H9 (cell line): Measurements from ENCODE around the gene ANTXR2. TPM values are rescaled to one million over a fixed set of nuclear protein-coding genes. Genes with fewer than 3 reads are reported as not detected.

Source experiments
- DNase-seq: peaks from one replicate; pipeline ENCODE4 v3.0.0-alpha.2; 2017
- H2AFZ ChIP-seq: one replicate; pipeline ENCODE4 v1.6.1; 2013; ENCODE audit warnings: mild to moderate bottlenecking, low read length, control low read depth, moderate library complexity
- H2AK5ac ChIP-seq: 2 replicates; pipeline ENCODE4 v1.6.1; 2013; ENCODE audit warnings: low read length, control low read depth, mixed read lengths; ENCODE audit not compliant: insufficient read length
- H2BK120ac ChIP-seq: one replicate; pipeline ENCODE4 v1.6.1; 2013; ENCODE audit warnings: low read depth, mild to moderate bottlenecking, low read length, control low read depth, inconsistent platforms; ENCODE audit not compliant: poor library complexity, severe bottlenecking
- H2BK12ac ChIP-seq: 2 replicates; pipeline ENCODE4 v1.6.1; 2013; ENCODE audit warnings: low read length, control low read depth, mixed read lengths, low read depth; ENCODE audit not compliant: insufficient read length
- H2BK15ac ChIP-seq: 2 replicates; pipeline ENCODE4 v1.6.1; 2013; ENCODE audit warnings: low read depth, low read length, control low read depth
- H2BK20ac ChIP-seq: one replicate; pipeline ENCODE4 v1.6.1; 2013; ENCODE audit warnings: low read depth, mild to moderate bottlenecking, low read length, control low read depth, inconsistent platforms; ENCODE audit not compliant: poor library complexity, severe bottlenecking
- H2BK5ac ChIP-seq: 2 replicates; pipeline ENCODE4 v1.6.1; 2013; ENCODE audit warnings: low read length, control low read depth, mixed read lengths; ENCODE audit not compliant: insufficient read length
- H3K14ac ChIP-seq: 2 replicates; pipeline ENCODE4 v1.6.1; 2013; ENCODE audit warnings: low read length, control low read depth; ENCODE audit not compliant: insufficient read depth
- H3K18ac ChIP-seq: 2 replicates; pipeline ENCODE4 v1.6.1; 2013; ENCODE audit warnings: low read depth, mild to moderate bottlenecking, mixed read lengths, low read length, control low read depth; ENCODE audit not compliant: insufficient read length
- H3K23ac ChIP-seq: 2 replicates; pipeline ENCODE4 v1.6.1; 2013; ENCODE audit warnings: low read length, control low read depth, mixed read lengths, low read depth; ENCODE audit not compliant: insufficient read length
- H3K23me2 ChIP-seq: 2 replicates; pipeline ENCODE4 v1.6.1; 2013; ENCODE audit warnings: low read depth, mild to moderate bottlenecking, mixed read lengths, low read length, control low read depth; ENCODE audit not compliant: insufficient read length, poor library complexity, severe bottlenecking
- H3K27ac ChIP-seq: 2 replicates; pipeline ENCODE4 v1.5.1; 2013; ENCODE audit warnings: low read length, control low read depth, mixed read lengths, low read depth; ENCODE audit not compliant: insufficient read length
- H3K27me3 ChIP-seq: 2 replicates; pipeline ENCODE4 v1.6.1; 2013; ENCODE audit warnings: low read length, control low read depth, inconsistent platforms; ENCODE audit not compliant: insufficient read depth
- H3K4ac ChIP-seq: 2 replicates; pipeline ENCODE4 v1.6.1; 2013; ENCODE audit warnings: low read depth, mild to moderate bottlenecking, control low read depth, inconsistent platforms, low read length, moderate library complexity
- H3K4me1 ChIP-seq: 2 replicates; pipeline ENCODE4 v1.6.1; 2013; ENCODE audit warnings: low read length, control low read depth, inconsistent platforms; ENCODE audit not compliant: insufficient read depth
- H3K4me2 ChIP-seq: 2 replicates; pipeline ENCODE4 v1.6.1; 2013; ENCODE audit warnings: low read length, control low read depth, mixed read lengths; ENCODE audit not compliant: insufficient read length, insufficient read depth
- H3K56ac ChIP-seq: 2 replicates; pipeline ENCODE4 v1.6.1; 2013; ENCODE audit warnings: low read depth, mild to moderate bottlenecking, mixed read lengths, low read length, control low read depth; ENCODE audit not compliant: insufficient read length
- H3K79me1 ChIP-seq: 2 replicates; pipeline ENCODE4 v1.6.1; 2013; ENCODE audit warnings: low read depth, mild to moderate bottlenecking, moderate library complexity, low read length, control low read depth, inconsistent platforms; ENCODE audit not compliant: insufficient read depth, poor library complexity, severe bottlenecking
- H3K79me2 ChIP-seq: 2 replicates; pipeline ENCODE4 v1.6.1; 2013; ENCODE audit warnings: low read length, control low read depth, inconsistent platforms; ENCODE audit not compliant: insufficient read depth
- H3K9ac ChIP-seq: 2 replicates; pipeline ENCODE4 v1.6.1; 2013; ENCODE audit warnings: low read length, control low read depth, mixed read lengths; ENCODE audit not compliant: insufficient read length; ENCODE audit errors: extremely low read depth
- H3K9me3 ChIP-seq: one replicate; pipeline ENCODE4 v1.6.1; 2013; ENCODE audit warnings: low read depth, low read length, inconsistent platforms; ENCODE audit not compliant: control insufficient read depth
- H3T11ph ChIP-seq: one replicate; pipeline ENCODE4 v1.6.1; 2013; ENCODE audit warnings: mild to moderate bottlenecking, low read length, control low read depth, inconsistent platforms
- H4K20me1 ChIP-seq: one replicate; pipeline ENCODE4 v1.6.1; 2013; ENCODE audit not compliant: control insufficient read depth, insufficient read length, insufficient read depth
- H4K5ac ChIP-seq: 2 replicates; pipeline ENCODE4 v1.6.1; 2013; ENCODE audit warnings: low read depth, mild to moderate bottlenecking, mixed read lengths, low read length, control low read depth; ENCODE audit not compliant: insufficient read length
- H4K8ac ChIP-seq: replicated peaks from 2 replicates; pipeline ENCODE4 v1.6.1; 2013; ENCODE audit warnings: low read length, control low read depth, mixed read lengths, low read depth; ENCODE audit not compliant: insufficient read length
- H4K91ac ChIP-seq: 2 replicates; pipeline ENCODE4 v1.6.1; 2013; ENCODE audit warnings: low read depth, mild to moderate bottlenecking, moderate library complexity, mixed read lengths, low read length, control low read depth; ENCODE audit not compliant: insufficient read length
- H3K27ac Mint-ChIP-seq, 3 experiments: 2 replicates in 2 of 3; 3 replicates in 1 of 3; pipeline ENCODE4 v1.8.0; 2020 to 2021; ENCODE audit warnings: mixed read lengths in 3 of 3, mild to moderate bottlenecking in 1 of 3, moderate library complexity in 1 of 3
- H3K27me3 Mint-ChIP-seq: 2 replicates; pipeline ENCODE4 v1.8.0; 2021; ENCODE audit warnings: low read depth, mild to moderate bottlenecking, moderate library complexity, mixed read lengths
- H3K36me3 Mint-ChIP-seq, 3 experiments: 2 replicates in 2 of 3; 3 replicates in 1 of 3; pipeline ENCODE4 v1.8.0; 2020 to 2021; ENCODE audit warnings: low read depth in 3 of 3, mixed read lengths in 3 of 3; ENCODE audit not compliant: insufficient read depth in 1 of 3
- H3K4me1 Mint-ChIP-seq, 2 experiments: 2 replicates each; pipeline ENCODE4 v1.8.0; 2020; ENCODE audit warnings: mixed read lengths in 2 of 2
- H3K4me3 Mint-ChIP-seq, 2 experiments: 2 replicates in 1 of 2; 3 replicates in 1 of 2; pipeline ENCODE4 v1.8.0; 2020 to 2021; ENCODE audit warnings: mild to moderate bottlenecking in 2 of 2, mixed read lengths in 2 of 2, moderate library complexity in 1 of 2
- H3K9me3 Mint-ChIP-seq, 2 experiments: 2 replicates in 1 of 2; 3 replicates in 1 of 2; pipeline ENCODE4 v1.8.0; 2020; ENCODE audit warnings: mild to moderate bottlenecking in 2 of 2, mixed read lengths in 2 of 2, moderate library complexity in 1 of 2
- WGBS: extraction: QIAGEN DNeasy Blood & Tissue Kit; methylation state at CpG from one replicate; pipeline ENCODE4 v1.1.7; 2013; ENCODE audit warnings: missing lambda C conversion rate, low lambda C conversion rate, mixed read lengths; ENCODE audit not compliant: insufficient read length; ENCODE audit errors: extremely low coverage; 5-methylcytosine and 5-hydroxymethylcytosine counted together
- total RNA-seq: library from RNA; stranded (reverse); gene quantifications from 2 replicates; pipeline ENCODE4 v1.2.1, GENCODE V29; 2021
- TF ChIP-seq, protein P1 (sequence below): fragments of 200-600 bp; sonication (generic); conservative IDR thresholded peaks from 3 replicates; pipeline ENCODE4 v1.8.0; 2021; ENCODE audit warnings: antibody characterized with exemption, mild to moderate bottlenecking

ANTXR2 gene
- total RNA-seq, 1 experiment from 2014 or later, result 4.7 TPM

DNA sequence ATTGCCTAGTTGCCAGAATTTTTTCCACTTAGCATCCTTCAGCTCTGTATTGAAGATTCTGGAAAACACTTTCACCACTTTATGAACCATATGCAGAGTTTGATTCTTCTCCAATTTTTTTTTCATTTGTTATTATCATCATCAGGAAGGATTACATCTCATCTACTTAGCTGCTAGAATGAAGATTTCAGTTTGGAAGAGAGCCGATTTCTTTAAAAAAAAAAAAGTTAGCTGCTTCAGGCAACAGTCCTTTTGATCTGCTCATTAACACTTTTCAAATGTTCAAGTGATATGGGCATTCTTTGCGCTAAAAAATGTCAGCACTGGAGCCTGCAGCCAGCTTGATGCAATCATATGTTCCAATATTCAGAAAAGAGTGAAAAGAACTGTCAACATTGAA is 76.2 kb downstream of the ANTXR2 start:
- no peak for DNase-seq
- H3K4me3 Mint-ChIP-seq, result no peak overlapping the region
- peaks cover 0 to 5% of the 10 kb centered on the region in 2 experiments; a peak in 1 of 4 replicates for H3K4me1 Mint-ChIP-seq
- no peaks in the 10 kb centered on the region for H3K23me2 ChIP-seq
- H3K4ac ChIP-seq, result no peak overlapping the region
- H3K18ac ChIP-seq, result no peak overlapping the region
- H3K4me2 ChIP-seq, result no peak overlapping the region
- no peaks in the 10 kb centered on the region for H3K9me3 ChIP-seq
- no peaks in the 10 kb centered on the region for H4K20me1 ChIP-seq
- no peaks in the 10 kb centered on the region for H3K79me1 ChIP-seq
- H2AFZ ChIP-seq, result no peak overlapping the region
- H3K9ac ChIP-seq, result no peak overlapping the region
- H3K27me3 ChIP-seq, result no peaks in the 10 kb centered on the region
- H3K27me3 Mint-ChIP-seq, result no peaks in the 10 kb centered on the region
- H3K56ac ChIP-seq, result no peak overlapping the region
- WGBS, result no CpG with 5 or more reads among the region's 2 CpGs
- H4K8ac ChIP-seq, result no peak overlapping the region
- H3K27ac ChIP-seq, result no peak overlapping the region
- no peaks in the 10 kb centered on the region for H3K36me3 Mint-ChIP-seq
- no peak overlapping the region for H2BK15ac ChIP-seq
- H4K91ac ChIP-seq, result no peak overlapping the region
- no peak overlapping the region for H2BK12ac ChIP-seq
- no peak overlapping the region for H2BK120ac ChIP-seq
- no peak overlapping the region for H2BK20ac ChIP-seq
- H3K27ac Mint-ChIP-seq, result no peak overlapping the region
- H3K14ac ChIP-seq, result no peak overlapping the region
- H3K79me2 ChIP-seq, result no peaks in the 10 kb centered on the region
- H3K4me1 ChIP-seq, result no peaks in the 10 kb centered on the region
- no peak overlapping the region for H3T11ph ChIP-seq
- H2BK5ac ChIP-seq, result no peak overlapping the region
- 0 out of 5 replicates have a peak, but pooled peaks cover 0 to 1% of the 10 kb centered on the region in 2 experiments for H3K9me3 Mint-ChIP-seq
- no peak overlapping the region for H2AK5ac ChIP-seq
- TF ChIP-seq, protein P1, sequence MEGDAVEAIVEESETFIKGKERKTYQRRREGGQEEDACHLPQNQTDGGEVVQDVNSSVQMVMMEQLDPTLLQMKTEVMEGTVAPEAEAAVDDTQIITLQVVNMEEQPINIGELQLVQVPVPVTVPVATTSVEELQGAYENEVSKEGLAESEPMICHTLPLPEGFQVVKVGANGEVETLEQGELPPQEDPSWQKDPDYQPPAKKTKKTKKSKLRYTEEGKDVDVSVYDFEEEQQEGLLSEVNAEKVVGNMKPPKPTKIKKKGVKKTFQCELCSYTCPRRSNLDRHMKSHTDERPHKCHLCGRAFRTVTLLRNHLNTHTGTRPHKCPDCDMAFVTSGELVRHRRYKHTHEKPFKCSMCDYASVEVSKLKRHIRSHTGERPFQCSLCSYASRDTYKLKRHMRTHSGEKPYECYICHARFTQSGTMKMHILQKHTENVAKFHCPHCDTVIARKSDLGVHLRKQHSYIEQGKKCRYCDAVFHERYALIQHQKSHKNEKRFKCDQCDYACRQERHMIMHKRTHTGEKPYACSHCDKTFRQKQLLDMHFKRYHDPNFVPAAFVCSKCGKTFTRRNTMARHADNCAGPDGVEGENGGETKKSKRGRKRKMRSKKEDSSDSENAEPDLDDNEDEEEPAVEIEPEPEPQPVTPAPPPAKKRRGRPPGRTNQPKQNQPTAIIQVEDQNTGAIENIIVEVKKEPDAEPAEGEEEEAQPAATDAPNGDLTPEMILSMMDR, result no peak
- H3K23ac ChIP-seq, result no peak overlapping the region
- no peak overlapping the region for H4K5ac ChIP-seq
